Suprapubic skin (tissue), 4 donors: ENCODE measurements around the gene MAPK7. TPM values are rescaled to one million over a fixed set of nuclear protein-coding genes. Genes with fewer than 3 reads are reported as not detected.
A peak's percentile ranks its signal among the peaks of the same experiment; 100 is the strongest.

Experiments
- DNase-seq, 2 donors: peaks; one replicate each; pipeline ENCODE4 v3.0.0-alpha.2; 2019; ENCODE audit warnings: low spot score in 2 of 2
- H3K27ac ChIP-seq: fragments of 200-600 bp; sonication (generic); one replicate; pipeline ENCODE4 v1.5.1; 2019
- H3K27me3 ChIP-seq: fragments of 200-600 bp; sonication (generic); one replicate; pipeline ENCODE4 v1.5.1; 2019
- H3K36me3 ChIP-seq: fragments of 200-600 bp; sonication (generic); one replicate; pipeline ENCODE4 v1.5.1; 2019
- H3K4me1 ChIP-seq: fragments of 200-600 bp; sonication (generic); one replicate; pipeline ENCODE4 v1.5.1; 2019
- H3K4me3 ChIP-seq: fragments of 200-600 bp; sonication (generic); one replicate; pipeline ENCODE4 v1.5.1; 2019; ENCODE audit warnings: mild to moderate bottlenecking
- H3K9me3 ChIP-seq: fragments of 200-600 bp; sonication (generic); one replicate; pipeline ENCODE4 v1.5.1; 2019
- CTCF ChIP-seq, 2 donors: fragments of 200-600 bp in 1 of 2; fragments of 450-650 bp in 1 of 2; sonication (generic) in 1 of 2; IDR thresholded peaks; one replicate each; pipeline ENCODE4 v1.5.1; 2016 to 2019; ENCODE audit warnings: antibody characterized with exemption in 2 of 2, mild to moderate bottlenecking in 1 of 2, moderate library complexity in 1 of 2
- EP300 ChIP-seq: sonication (generic); formaldehyde crosslinking; IDR thresholded peaks from one replicate; pipeline ENCODE4 v1.6.1; 2017; ENCODE audit warnings: antibody characterized with exemption
- POLR2A ChIP-seq, 2 donors: fragments of 450-650 bp; IDR thresholded peaks; one replicate each; pipeline ENCODE4 v1.6.1; 2017; ENCODE audit warnings: antibody characterized with exemption in 2 of 2, mild to moderate bottlenecking in 2 of 2, moderate library complexity in 2 of 2
- POLR2AphosphoS5 ChIP-seq, 3 donors: sonication (generic); formaldehyde crosslinking; IDR thresholded peaks; one replicate each; pipeline ENCODE4 v1.6.1; 2017; ENCODE audit warnings: antibody characterized with exemption in 3 of 3
- whole genome bisulfite sequencing: methylation state at CpG from one replicate; pipeline ENCODE4 v1.1.5; 2018; 5-methylcytosine and 5-hydroxymethylcytosine counted together
- total RNA-seq, 4 donors: library from RNA; depleted of rRNA; stranded (reverse); fragments of >200 nt; gene quantifications; one replicate each; pipeline ENCODE4 v1.1.0, GENCODE V29; 2016

The MAPK7 gene
- total RNA-seq, 4 donors from 2014 or later: 30.9 to 47.1 (median 43.6) TPM

- H3K9me3 ChIP-seq: no peaks in the 10 kb centered on the region
- no peak for DNase-seq
- no peak overlapping the region for H3K27ac ChIP-seq
- no peaks in the 10 kb centered on the region for H3K27me3 ChIP-seq
- WGBS: 79% methylated on average over 2 of the region's 2 CpGs
- H3K36me3 ChIP-seq: peaks cover 18% of the 10 kb centered on the region
- no peak overlapping the region for H3K4me3 ChIP-seq
- TF ChIP-seq POLR2AphosphoS5 (IDR thresholded peaks at IDR 0.05) (no peak), POLR2A (IDR thresholded peaks at IDR 0.05) (no peak), EP300 (no peak), CTCF (IDR thresholded peaks at IDR 0.05) (no peak)
- H3K4me1 ChIP-seq: peaks cover 52% of the 10 kb centered on the region
Observed at GRCh38 chr17:19339341-19339815, 38.9 kb upstream of the MAPK7 start.

- Histone ChIP-seq H3K4me1 (peaks cover 71% of the 10 kb centered on the region), H3K36me3 (peaks cover 7% of the 10 kb centered on the region), H3K9me3 (no peaks in the 10 kb centered on the region), H3K4me3 (no peak overlapping the region), H3K27me3 (no peaks in the 10 kb centered on the region), H3K27ac (peak overlapping the region; percentile 49)
- TF ChIP-seq CTCF (IDR thresholded peaks at IDR 0.05): no peak
- no peak for TF ChIP-seq POLR2A (IDR thresholded peaks at IDR 0.05)
- TF ChIP-seq EP300: no peak
- no peak for TF ChIP-seq POLR2AphosphoS5 (IDR thresholded peaks at IDR 0.05)
- peak in 1 of 2 donors; percentile 64 for DNase-seq
- 72% methylated on average over 7 of the region's 7 CpGs for WGBS
Observed at GRCh38 chr17:19341211-19341631, 37.1 kb upstream of the MAPK7 start.

- Histone ChIP-seq H3K4me3 (no peak overlapping the region), H3K36me3 (no peaks in the 10 kb centered on the region), H3K9me3 (no peaks in the 10 kb centered on the region), H3K4me1 (peaks cover 74% of the 10 kb centered on the region), H3K27me3 (no peaks in the 10 kb centered on the region), H3K27ac (peak overlapping the region; percentile 49)
- DNase-seq: peak in 1 of 2 donors; percentile 75
- TF ChIP-seq EP300: no peak
- WGBS: 46% methylated on average over 20 of the region's 20 CpGs
Observed at GRCh38 chr17:19341641-19342610, 36.4 kb upstream of the MAPK7 start.

GRCh38 chr17:19342611-19343255 lies 35.6 kb upstream of the MAPK7 start:
- WGBS: 49% methylated on average over 5 of the region's 7 CpGs
- DNase-seq: peak in 1 of 2 donors; percentile 71
- Histone ChIP-seq H3K4me3 (no peak overlapping the region), H3K4me1 (peaks cover 74% of the 10 kb centered on the region), H3K27ac (peak overlapping the region; percentile 49), H3K27me3 (no peaks in the 10 kb centered on the region), H3K36me3 (no peaks in the 10 kb centered on the region), H3K9me3 (no peaks in the 10 kb centered on the region)
- TF ChIP-seq POLR2A (IDR thresholded peaks at IDR 0.05) (no peak), EP300 (no peak), CTCF (IDR thresholded peaks at IDR 0.05) (no peak), POLR2AphosphoS5 (IDR thresholded peaks at IDR 0.05) (no peak)

GRCh38 chr17:19343256-19343630 lies 35.1 kb upstream of the MAPK7 start:
- Histone ChIP-seq H3K27ac (no peak overlapping the region), H3K27me3 (no peaks in the 10 kb centered on the region), H3K9me3 (no peaks in the 10 kb centered on the region), H3K4me3 (no peak overlapping the region), H3K4me1 (peaks cover 74% of the 10 kb centered on the region), H3K36me3 (no peaks in the 10 kb centered on the region)
- 82% methylated on average over 5 of the region's 7 CpGs for WGBS
- TF ChIP-seq POLR2A (IDR thresholded peaks at IDR 0.05): no peak
- TF ChIP-seq EP300: no peak
- TF ChIP-seq CTCF (IDR thresholded peaks at IDR 0.05): no peak
- no peak for TF ChIP-seq POLR2AphosphoS5 (IDR thresholded peaks at IDR 0.05)
- peak in 1 of 2 donors; percentile 63 for DNase-seq
